OCI-LY3 (cell line): ENCODE measurements around the gene PREX1.

ENCODE experiments used
- H2AFZ ChIP-seq: fragments of 200-600, 300-600 bp; shearing (Covaris generic); 2 replicates; pipeline ENCODE4 v1.6.0; 2014; ENCODE audit warnings: antibody characterized with exemption, low read depth, low read length
- H3K27ac ChIP-seq: fragments of 200-600, 300-600 bp; sonication (generic); 2 replicates; pipeline ENCODE4 v1.5.1; 2014; ENCODE audit warnings: mild to moderate bottlenecking, low read length, moderate library complexity, mixed read lengths
- H3K27me3 ChIP-seq: fragments of 200-600, 300-600 bp; sonication (generic); 2 replicates; pipeline ENCODE4 v1.6.1; 2014; ENCODE audit warnings: low read depth, low read length, mixed read lengths
- H3K36me3 ChIP-seq: fragments of 200-600, 300-600 bp; sonication (generic); replicated peaks from 2 replicates; pipeline ENCODE3; 2014; ENCODE audit warnings: low read depth, low read length, mixed read lengths
- H3K4me1 ChIP-seq: fragments of 300-600, 200-600 bp; sonication (generic); 2 replicates; pipeline ENCODE4 v1.6.1; 2014; ENCODE audit warnings: low read length, mixed read lengths
- H3K4me2 ChIP-seq: fragments of 200-600, 300-600 bp; sonication (generic); 2 replicates; pipeline ENCODE4 v1.6.1; 2014; ENCODE audit warnings: low read length, mixed read lengths
- H3K4me3 ChIP-seq: fragments of 300-600, 200-600 bp; sonication (generic); 2 replicates; pipeline ENCODE4 v1.5.1; 2014; ENCODE audit warnings: antibody characterized with exemption, mild to moderate bottlenecking, low read length, moderate library complexity
- H3K79me2 ChIP-seq: fragments of 300-600, 200-600 bp; shearing (Covaris generic); 2 replicates; pipeline ENCODE4 v1.6.1; 2014; ENCODE audit warnings: mild to moderate bottlenecking, low read length, mixed read lengths
- H3K9ac ChIP-seq: fragments of 300-600, 200-600 bp; shearing (Covaris generic); 2 replicates; pipeline ENCODE4 v1.6.0; 2014; ENCODE audit warnings: mild to moderate bottlenecking, low read length, moderate library complexity
- H3K9me3 ChIP-seq: fragments of 200-600, 300-600 bp; shearing (Covaris generic); 2 replicates; pipeline ENCODE4 v1.6.1; 2014; ENCODE audit warnings: low read length, mixed read lengths; ENCODE audit not compliant: insufficient read depth
- H4K20me1 ChIP-seq: fragments of 200-600, 300-600 bp; sonication (generic); 2 replicates; pipeline ENCODE4 v1.6.1; 2016; ENCODE audit warnings: low read length, mixed read lengths; ENCODE audit not compliant: insufficient read depth
- EZH2phosphoT487 ChIP-seq: fragments of 200-600 bp; shearing (Covaris generic); IDR thresholded peaks from 2 replicates; pipeline ENCODE4 v1.6.1; 2018; ENCODE audit warnings: antibody characterized with exemption, mixed run types, low read depth
- TF ChIP-seq, protein P1 (sequence below): fragments of 200-600, 300-600 bp; sonication (generic); IDR thresholded peaks from 2 replicates; pipeline ENCODE4 v1.5.1; 2014; ENCODE audit warnings: antibody characterized with exemption, low read length, low read depth

PREX1 gene

DNA sequence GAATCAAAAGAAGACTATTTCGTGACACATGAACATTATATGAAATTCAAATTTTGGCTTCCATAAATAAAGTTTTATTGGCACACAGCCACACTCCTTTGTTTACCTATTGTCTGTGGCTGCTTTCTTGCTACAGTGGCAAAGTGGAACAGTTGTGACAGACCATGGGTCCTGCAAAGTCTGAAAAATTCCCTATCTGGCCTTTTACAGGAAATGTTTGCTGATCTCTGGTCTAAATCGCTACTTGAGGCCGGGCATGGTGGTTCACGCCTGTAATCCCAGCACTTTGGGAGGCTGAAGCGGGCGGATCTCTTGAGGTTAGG is 23.1 kb upstream of the PREX1 start:
- Histone ChIP-seq H4K20me1 (no peaks in the 10 kb centered on the region), H3K9me3 (0 out of 2 replicates have a peak, but pooled peaks cover 4% of the 10 kb centered on the region), H3K27ac (no peak overlapping the region), H3K4me3 (no peak overlapping the region), H2AFZ (no peak overlapping the region), H3K9ac (no peak overlapping the region), H3K36me3 (no peaks in the 10 kb centered on the region), H3K27me3 (no peaks in the 10 kb centered on the region), H3K4me1 (peaks cover 44% of the 10 kb centered on the region), H3K79me2 (no peaks in the 10 kb centered on the region), H3K4me2 (no peak overlapping the region)
- TF ChIP-seq, protein P1, sequence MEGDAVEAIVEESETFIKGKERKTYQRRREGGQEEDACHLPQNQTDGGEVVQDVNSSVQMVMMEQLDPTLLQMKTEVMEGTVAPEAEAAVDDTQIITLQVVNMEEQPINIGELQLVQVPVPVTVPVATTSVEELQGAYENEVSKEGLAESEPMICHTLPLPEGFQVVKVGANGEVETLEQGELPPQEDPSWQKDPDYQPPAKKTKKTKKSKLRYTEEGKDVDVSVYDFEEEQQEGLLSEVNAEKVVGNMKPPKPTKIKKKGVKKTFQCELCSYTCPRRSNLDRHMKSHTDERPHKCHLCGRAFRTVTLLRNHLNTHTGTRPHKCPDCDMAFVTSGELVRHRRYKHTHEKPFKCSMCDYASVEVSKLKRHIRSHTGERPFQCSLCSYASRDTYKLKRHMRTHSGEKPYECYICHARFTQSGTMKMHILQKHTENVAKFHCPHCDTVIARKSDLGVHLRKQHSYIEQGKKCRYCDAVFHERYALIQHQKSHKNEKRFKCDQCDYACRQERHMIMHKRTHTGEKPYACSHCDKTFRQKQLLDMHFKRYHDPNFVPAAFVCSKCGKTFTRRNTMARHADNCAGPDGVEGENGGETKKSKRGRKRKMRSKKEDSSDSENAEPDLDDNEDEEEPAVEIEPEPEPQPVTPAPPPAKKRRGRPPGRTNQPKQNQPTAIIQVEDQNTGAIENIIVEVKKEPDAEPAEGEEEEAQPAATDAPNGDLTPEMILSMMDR: no peak
- TF ChIP-seq EZH2phosphoT487: no peak

DNA sequence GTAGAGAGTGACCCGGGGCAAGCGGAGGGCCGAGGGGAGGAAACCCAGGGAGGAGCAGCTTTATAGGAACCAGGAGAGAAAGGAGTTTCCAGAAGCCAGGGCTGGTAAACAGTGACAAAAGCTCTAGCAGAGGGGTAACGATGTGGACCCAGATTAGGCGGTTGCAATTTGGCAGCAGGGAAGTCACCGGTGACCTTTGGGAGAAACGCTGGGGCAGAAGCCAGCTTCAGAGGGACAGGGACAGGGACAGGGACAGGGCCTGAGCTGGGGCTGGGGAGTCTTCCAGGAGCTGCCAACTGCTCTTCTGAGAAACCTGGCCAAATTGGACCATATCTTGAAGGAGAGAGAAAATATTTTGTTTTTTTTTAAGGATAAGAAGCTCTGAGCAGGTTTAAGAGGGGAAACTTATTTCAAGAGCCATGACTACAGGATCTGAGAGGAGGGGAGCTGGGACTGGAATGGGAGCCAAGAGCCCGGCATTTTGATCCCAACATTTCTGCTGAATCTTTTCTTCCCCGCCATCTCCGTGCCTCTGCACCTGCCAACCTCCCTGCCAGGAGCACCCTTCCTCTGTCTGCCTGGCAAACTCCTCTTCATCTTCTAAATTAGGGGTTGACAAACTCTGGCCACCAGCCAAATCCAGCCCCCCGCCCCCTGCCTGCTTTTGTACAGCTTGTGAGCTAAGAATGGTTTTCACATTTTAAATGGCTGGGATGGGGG is 22.6 kb upstream of the PREX1 start:
- no peak overlapping the region for H3K9ac ChIP-seq
- TF ChIP-seq, protein P1: no peak
- no peak for TF ChIP-seq EZH2phosphoT487
- H3K9me3 ChIP-seq: 0 out of 2 replicates have a peak, but pooled peaks cover 4% of the 10 kb centered on the region
- no peaks in the 10 kb centered on the region for H3K27me3 ChIP-seq
- no peaks in the 10 kb centered on the region for H4K20me1 ChIP-seq
- no peak overlapping the region for H3K4me2 ChIP-seq
- H3K27ac ChIP-seq: no peak overlapping the region
- no peak overlapping the region for H3K4me3 ChIP-seq
- no peak overlapping the region for H2AFZ ChIP-seq
- peaks cover 49% of the 10 kb centered on the region for H3K4me1 ChIP-seq
- no peaks in the 10 kb centered on the region for H3K36me3 ChIP-seq
- H3K79me2 ChIP-seq: no peaks in the 10 kb centered on the region

DNA sequence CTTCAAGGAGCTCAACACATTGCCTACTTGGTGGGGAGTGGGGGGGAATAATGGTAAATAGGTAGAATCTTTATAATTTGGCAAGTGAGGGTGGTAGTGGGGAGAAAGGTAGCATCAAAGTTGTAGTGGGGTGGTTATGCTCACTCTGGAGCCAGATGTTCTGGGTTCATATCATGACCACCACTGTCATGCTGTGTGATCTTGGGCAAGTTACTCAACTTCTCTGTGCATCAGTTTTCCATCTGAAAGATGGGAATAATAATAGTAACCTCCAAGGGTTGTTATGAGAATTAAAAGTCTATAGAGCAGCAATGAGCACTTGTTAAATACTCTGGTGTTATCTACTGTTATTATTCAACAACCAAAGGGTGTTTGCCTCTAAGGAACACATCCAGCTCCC is 22.0 kb upstream of the PREX1 start:
- TF ChIP-seq, protein P1: no peak
- no peak for TF ChIP-seq EZH2phosphoT487
- peaks cover 47% of the 10 kb centered on the region for H3K4me1 ChIP-seq

DNA sequence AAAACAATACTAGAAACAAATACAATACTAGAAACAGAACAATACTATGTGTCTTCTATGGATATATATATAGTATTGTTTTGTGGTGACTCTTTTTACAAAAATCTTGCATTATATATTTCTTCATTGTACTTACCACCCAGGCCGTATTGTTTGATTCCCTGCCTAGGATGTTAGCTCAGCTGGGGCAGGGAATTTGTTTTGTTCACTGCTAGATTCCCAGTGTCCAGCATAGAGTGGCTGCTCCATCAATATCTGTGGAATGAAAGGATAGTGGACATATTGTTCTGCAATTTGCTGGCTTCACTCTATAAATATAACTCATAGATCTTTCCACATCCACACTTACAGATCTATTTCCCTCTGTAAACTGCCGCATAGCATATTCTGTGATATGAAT is 21.5 kb upstream of the PREX1 start:
- Histone ChIP-seq H3K79me2 (no peaks in the 10 kb centered on the region), H4K20me1 (no peaks in the 10 kb centered on the region), H3K4me3 (no peak overlapping the region), H3K9ac (no peak overlapping the region), H3K36me3 (no peaks in the 10 kb centered on the region), H3K4me1 (peaks cover 48% of the 10 kb centered on the region), H3K27me3 (peaks cover 5% of the 10 kb centered on the region; the same call in 1 of the 2 replicates), H2AFZ (no peak overlapping the region), H3K4me2 (no peak overlapping the region), H3K27ac (no peak overlapping the region), H3K9me3 (0 out of 2 replicates have a peak, but pooled peaks cover 4% of the 10 kb centered on the region)
- TF ChIP-seq, protein P1: no peak
- TF ChIP-seq EZH2phosphoT487: no peak

More for the DNA sequence above, 22.0 kb upstream of the PREX1 start:
- no peak overlapping the region for H3K4me3 ChIP-seq
- H3K27me3 ChIP-seq: peaks cover under 1% of the 10 kb centered on the region; the same call in 1 of the 2 replicates
- H2AFZ ChIP-seq: no peak overlapping the region
- no peaks in the 10 kb centered on the region for H3K36me3 ChIP-seq
- no peak overlapping the region for H3K9ac ChIP-seq
- no peaks in the 10 kb centered on the region for H4K20me1 ChIP-seq
- no peak overlapping the region for H3K4me2 ChIP-seq
- H3K9me3 ChIP-seq: 0 out of 2 replicates have a peak, but pooled peaks cover 4% of the 10 kb centered on the region
- no peaks in the 10 kb centered on the region for H3K79me2 ChIP-seq
- H3K27ac ChIP-seq: no peak overlapping the region
